Tibial nerve (tissue), 4 donors: Measurements from ENCODE around the gene PLK4. TPM values are rescaled to one million over a fixed set of nuclear protein-coding genes. Genes with fewer than 3 reads are reported as not detected.
"Not testable (repeated sequence)": the region's sequence is repeated elsewhere in the genome, so short reads cannot be mapped to it uniquely, and the experiment has no call there.

Experiments
- DNase-seq, 2 donors: peaks; one replicate each; pipeline ENCODE4 v3.0.0-alpha.2; 2019; ENCODE audit warnings: low spot score in 2 of 2
- H3K27ac ChIP-seq, 4 donors: fragments of 200-600 bp; sonication (generic) in 3 of 4; one replicate each; pipeline ENCODE4 v1.5.1; 2017 to 2019; ENCODE audit warnings: mild to moderate bottlenecking in 1 of 4
- H3K27me3 ChIP-seq, 2 donors: fragments of 200-600 bp; sonication (generic) in 1 of 2; one replicate each; pipeline versions ENCODE4 v1.5.1 to v1.6.0; 2017 to 2019
- H3K36me3 ChIP-seq, 3 donors: fragments of 200-600 bp; sonication (generic); one replicate each; pipeline ENCODE4 v1.5.1; 2018 to 2019
- H3K4me1 ChIP-seq, 4 donors: fragments of 200-600 bp; sonication (generic) in 3 of 4; one replicate each; pipeline ENCODE4 v1.5.1; 2017 to 2019
- H3K4me3 ChIP-seq, 4 donors: fragments of 200-600 bp; sonication (generic) in 3 of 4; one replicate each; pipeline ENCODE4 v1.5.1; 2017 to 2019; ENCODE audit warnings: mild to moderate bottlenecking in 1 of 4, moderate library complexity in 1 of 4
- H3K9me3 ChIP-seq, 4 donors: fragments of 200-600 bp; sonication (generic) in 3 of 4; one replicate each; pipeline ENCODE4 v1.5.1; 2017 to 2019
- CTCF ChIP-seq, 5 experiments: fragments of 200-600 bp in 3 of 5; fragments of 450-650 bp in 2 of 5; sonication (generic) in 3 of 5; IDR thresholded peaks; one replicate each; pipeline ENCODE4 v1.5.1; 2016 to 2019; ENCODE audit warnings: antibody characterized with exemption in 5 of 5, mild to moderate bottlenecking in 3 of 5, moderate library complexity in 2 of 5
- EP300 ChIP-seq, 2 donors: sonication (generic); formaldehyde crosslinking; IDR thresholded peaks; one replicate each; pipeline ENCODE4 v1.6.1; 2017; ENCODE audit warnings: antibody characterized with exemption in 2 of 2, mild to moderate bottlenecking in 1 of 2
- POLR2A ChIP-seq, 2 donors: fragments of 450-650 bp; IDR thresholded peaks; one replicate each; pipeline ENCODE4 v1.6.1; 2017; ENCODE audit warnings: antibody characterized with exemption in 2 of 2, mild to moderate bottlenecking in 2 of 2, moderate library complexity in 2 of 2
- WGBS, 2 donors: methylation state at CpG; one replicate each; pipeline ENCODE4 v1.1.5; 2018; 5-methylcytosine and 5-hydroxymethylcytosine counted together
- total RNA-seq, 4 donors: library from RNA; depleted of rRNA; stranded (reverse); fragments of >200 nt; gene quantifications; one replicate each; pipeline ENCODE4 v1.1.0, GENCODE V29; 2016

The PLK4 gene
- total RNA-seq, 4 donors from 2014 or later = 0.44 to 2.0 (median 0.76) TPM

GRCh38 chr4:127896528-127896927 lies 15.8 kb downstream of the PLK4 start:
- H3K27ac ChIP-seq = no peak overlapping the region
- DNase-seq = no peak
- peaks cover 0 to 4% (median 0%) of the 10 kb centered on the region in 4 donors for H3K9me3 ChIP-seq
- H3K4me1 ChIP-seq = no peaks in the 10 kb centered on the region
- no peaks in the 10 kb centered on the region for H3K27me3 ChIP-seq
- no peak for TF ChIP-seq POLR2A (IDR thresholded peaks at IDR 0.05)
- TF ChIP-seq EP300 (IDR thresholded peaks at IDR 0.05) = no peak
- no peak for TF ChIP-seq CTCF (IDR thresholded peaks at IDR 0.05)
- peaks cover 0 to 11% (median 0%) of the 10 kb centered on the region in 3 donors for H3K36me3 ChIP-seq
- WGBS, 2 donors = 90 to 93% methylated on average over 1 of the region's 1 CpG
- H3K4me3 ChIP-seq = no peak overlapping the region

GRCh38 chr4:127899682-127900081 lies 19.0 kb downstream of the PLK4 start:
- H3K4me1 ChIP-seq, H3K4me3 ChIP-seq: not testable (repeated sequence)

GRCh38 chr4:127905029-127905428 lies 24.3 kb downstream of the PLK4 start:
- Histone ChIP-seq H3K4me3 (no peak overlapping the region), H3K4me1 (no peaks in the 10 kb centered on the region), H3K9me3 (peaks cover 0 to under 1% (median 0%) of the 10 kb centered on the region in 4 donors), H3K36me3 (no peaks in the 10 kb centered on the region), H3K27me3 (no peaks in the 10 kb centered on the region), H3K27ac (no peak overlapping the region)
- DNase-seq = no peak
- TF ChIP-seq EP300 (IDR thresholded peaks at IDR 0.05) (no peak), CTCF (IDR thresholded peaks at IDR 0.05) (no peak), POLR2A (IDR thresholded peaks at IDR 0.05) (no peak)
- 84 to 95% methylated on average over 8 of the region's 8 CpGs for WGBS, 2 donors

More at GRCh38 chr4:127899682-127900081, 19.0 kb downstream of the PLK4 start:
- 97 to 98% methylated on average over 4 of the region's 4 CpGs for WGBS, 2 donors
- not testable (repeated sequence) for H3K36me3 ChIP-seq, DNase-seq, H3K27me3 ChIP-seq, H3K27ac ChIP-seq, H3K9me3 ChIP-seq

- TF ChIP-seq POLR2A (IDR thresholded peaks at IDR 0.05) (no peak), EP300 (IDR thresholded peaks at IDR 0.05) (no peak), CTCF (IDR thresholded peaks at IDR 0.05) (no peak)
- H3K4me1 ChIP-seq = no peaks in the 10 kb centered on the region
- no peaks in the 10 kb centered on the region for H3K27me3 ChIP-seq
- H3K4me3 ChIP-seq = no peak overlapping the region
- H3K36me3 ChIP-seq = peaks cover 0 to 55% (median 0%) of the 10 kb centered on the region in 3 donors
- no peak overlapping the region for H3K27ac ChIP-seq
- no peak for DNase-seq
- 92% methylated on average over 3 of the region's 3 CpGs for WGBS, 2 donors
- peaks cover 0 to 8% (median 0%) of the 10 kb centered on the region in 4 donors for H3K9me3 ChIP-seq
These were observed 35.8 kb downstream of the PLK4 start for GRCh38 chr4:127916512-127916911.

GRCh38 chr4:127917151-127917550 lies 36.5 kb downstream of the PLK4 start:
- DNase-seq = no peak
- no peak for TF ChIP-seq CTCF (IDR thresholded peaks at IDR 0.05)
- TF ChIP-seq EP300 (IDR thresholded peaks at IDR 0.05) = no peak
- no peak for TF ChIP-seq POLR2A (IDR thresholded peaks at IDR 0.05)
- Histone ChIP-seq H3K36me3 (peaks cover 0 to 60% (median 0%) of the 10 kb centered on the region in 3 donors), H3K4me3 (no peak overlapping the region), H3K9me3 (peaks cover 0 to 8% (median 0%) of the 10 kb centered on the region in 4 donors), H3K27ac (no peak overlapping the region), H3K27me3 (no peaks in the 10 kb centered on the region), H3K4me1 (no peaks in the 10 kb centered on the region)

- TF ChIP-seq POLR2A (IDR thresholded peaks at IDR 0.05) (no peak), CTCF (IDR thresholded peaks at IDR 0.05) (no peak), EP300 (IDR thresholded peaks at IDR 0.05) (no peak)
- Histone ChIP-seq H3K36me3 (peaks cover 0 to 81% (median 0%) of the 10 kb centered on the region in 3 donors), H3K27ac (no peak overlapping the region), H3K9me3 (no peaks in the 10 kb centered on the region), H3K4me3 (no peak overlapping the region), H3K27me3 (no peaks in the 10 kb centered on the region), H3K4me1 (no peaks in the 10 kb centered on the region)
- DNase-seq = no peak
- 79 to 84% methylated on average over 3 of the region's 3 CpGs for WGBS, 2 donors
These were observed 39.8 kb downstream of the PLK4 start for GRCh38 chr4:127920521-127920920.
